Cerebellar nuclear complex (tissue), 1 donor: ENCODE results near the gene ZCCHC14.
A peak's percentile ranks its signal among the peaks of the same experiment; 100 is the strongest.
"Not testable (repeated sequence)": the region's sequence is repeated elsewhere in the genome, so short reads cannot be mapped to it uniquely, and the experiment has no call there.

Experiments
- DNase-seq, 2 experiments: peaks; one replicate each; lab custom pipeline; 2025; lab: John Stamatoyannopoulos, UW

Gene ZCCHC14

DNA sequence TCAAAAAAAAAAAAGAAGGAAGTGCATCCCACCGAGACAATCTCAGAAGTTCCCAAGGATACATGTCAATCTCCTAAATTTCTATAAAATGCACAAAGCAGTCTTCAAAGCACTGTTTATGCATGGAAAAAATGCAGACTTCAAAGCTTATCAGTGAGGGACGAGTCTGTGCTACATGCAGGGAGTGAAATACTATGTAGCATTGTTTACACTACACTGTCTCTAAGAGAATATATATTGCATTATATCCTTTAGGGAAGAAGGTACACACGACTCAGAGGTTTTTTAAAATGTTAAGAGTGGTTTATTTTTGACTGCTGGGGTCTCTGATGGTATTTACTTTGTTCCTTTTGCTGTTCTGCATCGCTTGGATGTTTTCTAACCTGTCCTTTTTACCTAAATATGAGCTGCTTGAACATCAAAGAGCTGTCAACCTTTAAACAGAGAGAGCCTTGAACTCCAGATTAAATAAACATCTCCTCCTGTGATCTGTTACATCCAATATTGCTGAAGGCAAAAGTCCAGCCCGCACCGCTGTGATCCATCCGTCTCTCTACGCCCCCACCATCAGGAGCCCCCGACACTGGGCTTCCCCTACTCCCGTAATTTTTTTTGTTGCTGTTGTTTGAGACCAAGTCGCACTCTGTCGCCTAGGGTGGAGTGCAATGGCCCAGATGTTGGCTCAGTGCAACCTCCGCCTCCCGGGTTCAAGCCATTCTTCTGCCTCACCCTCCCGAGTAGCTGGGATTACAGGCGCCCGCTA lies 110.6 kb downstream of the ZCCHC14 start:
- no peak for DNase-seq

DNA sequence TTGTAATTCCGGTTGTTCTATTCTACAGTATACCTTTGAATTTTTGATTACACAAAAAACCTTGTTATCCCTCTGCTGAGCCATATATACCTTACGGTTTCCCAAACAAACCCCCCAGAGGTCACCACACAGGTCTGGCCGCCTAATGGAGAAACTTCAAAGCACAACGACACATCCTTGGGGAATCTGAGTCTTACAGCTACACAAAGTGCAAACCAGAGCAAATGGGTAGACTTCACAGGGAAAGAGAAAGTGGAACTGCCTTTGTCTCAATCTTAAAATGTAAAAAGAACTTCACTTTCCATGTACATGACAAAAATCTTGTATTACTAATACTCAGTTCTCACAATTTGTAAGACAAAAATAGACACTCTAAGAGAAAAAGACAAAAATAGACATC lies 111.9 kb downstream of the ZCCHC14 start:
- DNase-seq: no peak

DNA sequence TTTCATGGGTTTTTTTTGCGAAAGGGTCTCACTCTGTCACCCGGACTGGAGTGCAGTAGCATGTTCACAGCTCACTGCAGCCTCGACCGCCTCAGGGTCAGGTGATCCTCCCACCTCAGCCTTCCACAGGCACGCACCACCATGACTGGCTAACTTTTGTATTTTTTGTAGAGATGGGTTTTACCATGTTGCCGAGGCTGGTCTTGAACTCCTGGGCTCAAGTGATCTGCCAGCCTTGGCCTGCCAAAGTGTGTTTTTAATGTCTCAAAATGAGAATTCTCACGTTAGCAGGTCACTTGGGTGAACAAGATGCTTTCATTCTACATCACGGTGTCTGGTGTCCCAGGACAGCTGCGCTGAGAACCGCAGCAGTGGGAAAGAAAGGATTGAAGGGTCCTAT lies 112.4 kb downstream of the ZCCHC14 start:
- DNase-seq: no peak

DNA sequence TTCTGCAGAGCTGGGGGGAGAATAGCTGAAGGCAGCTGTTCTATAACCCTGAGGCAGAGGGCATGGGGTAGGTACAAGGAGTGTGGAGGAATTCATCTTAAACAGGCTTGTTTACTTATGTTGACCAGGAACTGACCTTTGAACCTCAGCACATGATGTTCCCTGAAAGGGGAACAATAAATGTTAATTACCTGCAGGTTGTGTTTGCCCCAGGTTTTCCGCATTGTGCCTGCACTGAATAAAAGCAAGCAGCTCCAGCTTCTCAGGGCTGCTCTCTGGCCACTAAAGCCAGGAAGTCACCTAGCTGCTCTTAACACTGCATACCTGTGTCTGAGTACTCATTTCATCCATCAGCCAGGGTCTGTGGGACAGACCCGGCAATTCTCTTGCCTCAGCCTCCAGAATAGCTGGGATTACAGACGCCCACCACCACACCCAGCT lies 113.5 kb downstream of the ZCCHC14 start:
- not testable (repeated sequence) for DNase-seq

DNA sequence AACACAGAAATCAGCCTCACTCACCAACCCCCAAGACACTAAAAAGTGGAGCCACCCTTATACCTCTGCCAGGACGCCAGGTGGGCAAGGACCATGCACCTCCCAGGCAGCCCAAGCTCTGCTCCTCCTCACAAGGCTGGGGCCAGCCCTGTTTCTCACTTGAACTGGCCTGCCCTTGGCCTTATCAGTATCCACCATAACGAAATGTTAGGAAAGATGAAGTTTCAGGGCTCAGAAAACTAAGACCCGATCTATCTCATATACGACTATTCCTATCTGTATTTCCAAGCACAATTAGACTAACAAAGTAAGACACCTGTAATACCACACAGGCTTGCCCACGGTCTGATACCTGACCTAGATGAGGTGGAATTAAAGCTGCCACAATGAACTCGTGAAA lies 116.2 kb downstream of the ZCCHC14 start:
- no peak for DNase-seq

DNA sequence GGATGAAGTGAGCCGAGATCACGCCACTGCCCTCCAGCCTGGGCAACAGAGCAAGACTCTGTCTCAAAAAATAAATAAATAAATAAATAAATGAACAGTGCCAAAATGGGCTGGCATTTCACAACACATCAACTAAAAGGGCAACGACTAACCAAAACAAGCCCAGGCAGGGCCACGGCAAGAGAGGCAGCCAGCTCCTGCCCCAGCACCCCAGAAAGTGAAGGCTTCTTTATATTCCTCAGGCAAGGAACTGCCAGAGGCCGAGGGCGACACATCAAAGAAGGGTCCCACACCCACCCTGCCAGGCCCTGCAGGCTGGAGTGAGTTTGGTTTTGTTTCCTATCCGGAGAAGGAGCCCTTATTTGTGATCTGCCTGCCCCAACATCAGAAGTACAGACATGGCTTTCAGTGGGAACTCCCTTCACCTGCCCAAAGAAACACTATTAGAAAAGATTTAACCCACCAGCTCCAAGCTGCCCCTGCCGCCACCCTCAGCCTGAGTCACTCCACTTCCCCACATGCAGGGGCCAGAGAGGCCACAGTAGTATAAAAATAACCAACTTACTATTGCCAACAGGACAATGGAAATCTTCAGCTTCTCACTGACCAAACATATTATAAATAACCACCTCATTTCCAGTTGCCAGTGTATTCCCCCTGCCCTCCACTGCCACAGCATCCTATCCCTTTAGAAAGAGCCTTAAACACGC lies 117.2 kb downstream of the ZCCHC14 start:
- no peak for DNase-seq

DNA sequence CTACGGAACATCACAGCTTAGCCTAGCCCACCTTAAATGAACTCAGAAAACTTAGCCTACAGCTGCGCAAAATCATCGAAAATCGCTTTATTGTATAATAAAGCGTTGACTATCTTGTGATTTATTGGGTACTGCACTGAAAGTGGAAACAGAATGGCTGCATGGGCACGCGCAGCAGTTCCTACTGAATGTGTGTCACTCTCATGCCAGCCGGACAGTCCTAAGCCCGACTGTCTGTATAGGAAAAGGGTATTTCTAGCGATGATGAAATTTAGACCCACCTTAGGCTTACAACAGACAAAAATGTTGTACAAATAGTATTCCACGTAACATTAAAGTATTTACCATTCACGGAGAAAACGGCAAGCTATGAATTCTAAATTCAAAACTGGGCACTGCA lies 118.5 kb downstream of the ZCCHC14 start:
- DNase-seq: no peak

DNA sequence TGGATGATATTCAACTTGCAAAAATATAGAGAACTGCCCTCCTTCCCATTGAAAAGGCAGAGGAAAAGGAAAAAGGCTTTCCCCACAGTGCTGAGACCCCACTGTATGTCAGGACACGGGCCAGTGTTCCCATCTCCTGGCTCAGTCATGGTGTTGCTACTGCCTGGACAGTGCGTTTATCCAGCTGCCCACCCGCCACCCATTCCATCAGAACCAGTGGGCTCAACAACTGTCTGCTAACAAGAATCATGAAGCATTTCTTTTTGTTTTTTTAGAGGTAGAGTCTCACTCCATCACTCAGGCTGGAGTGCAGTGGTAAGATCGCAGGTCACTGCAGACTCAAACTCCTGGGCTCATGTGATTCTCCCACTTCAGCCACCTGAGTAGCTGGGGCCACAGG lies 120.5 kb downstream of the ZCCHC14 start:
- DNase-seq: no peak

DNA sequence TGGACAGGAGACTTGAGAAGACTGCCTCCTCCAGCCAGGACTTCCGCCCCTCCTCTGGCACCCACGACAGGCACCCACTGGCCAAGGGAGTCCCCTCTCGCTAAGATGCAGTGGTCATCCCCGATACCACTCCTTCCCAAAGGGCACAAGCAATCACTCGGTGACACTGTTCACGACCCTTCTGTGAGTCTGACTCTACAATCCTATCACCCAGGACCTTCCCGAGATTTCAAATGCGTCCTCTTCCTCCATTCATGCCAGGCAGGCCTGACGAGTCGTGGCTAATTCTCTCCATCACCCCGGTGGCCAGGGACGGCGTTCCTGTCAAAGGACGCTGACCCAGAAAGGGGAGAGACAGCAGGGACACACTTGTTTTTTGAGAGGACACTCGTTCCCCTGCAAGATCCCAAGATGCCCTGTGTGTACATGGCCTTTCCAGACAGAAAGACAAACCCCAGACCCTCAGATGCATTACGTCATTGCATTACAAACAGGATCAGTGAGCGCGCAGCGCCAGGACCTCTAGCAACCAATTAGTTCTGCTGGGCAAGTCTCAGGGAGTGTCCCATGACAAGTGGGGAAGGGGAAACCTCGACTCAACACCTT lies 121.5 kb downstream of the ZCCHC14 start:
- DNase-seq: no peak

DNA sequence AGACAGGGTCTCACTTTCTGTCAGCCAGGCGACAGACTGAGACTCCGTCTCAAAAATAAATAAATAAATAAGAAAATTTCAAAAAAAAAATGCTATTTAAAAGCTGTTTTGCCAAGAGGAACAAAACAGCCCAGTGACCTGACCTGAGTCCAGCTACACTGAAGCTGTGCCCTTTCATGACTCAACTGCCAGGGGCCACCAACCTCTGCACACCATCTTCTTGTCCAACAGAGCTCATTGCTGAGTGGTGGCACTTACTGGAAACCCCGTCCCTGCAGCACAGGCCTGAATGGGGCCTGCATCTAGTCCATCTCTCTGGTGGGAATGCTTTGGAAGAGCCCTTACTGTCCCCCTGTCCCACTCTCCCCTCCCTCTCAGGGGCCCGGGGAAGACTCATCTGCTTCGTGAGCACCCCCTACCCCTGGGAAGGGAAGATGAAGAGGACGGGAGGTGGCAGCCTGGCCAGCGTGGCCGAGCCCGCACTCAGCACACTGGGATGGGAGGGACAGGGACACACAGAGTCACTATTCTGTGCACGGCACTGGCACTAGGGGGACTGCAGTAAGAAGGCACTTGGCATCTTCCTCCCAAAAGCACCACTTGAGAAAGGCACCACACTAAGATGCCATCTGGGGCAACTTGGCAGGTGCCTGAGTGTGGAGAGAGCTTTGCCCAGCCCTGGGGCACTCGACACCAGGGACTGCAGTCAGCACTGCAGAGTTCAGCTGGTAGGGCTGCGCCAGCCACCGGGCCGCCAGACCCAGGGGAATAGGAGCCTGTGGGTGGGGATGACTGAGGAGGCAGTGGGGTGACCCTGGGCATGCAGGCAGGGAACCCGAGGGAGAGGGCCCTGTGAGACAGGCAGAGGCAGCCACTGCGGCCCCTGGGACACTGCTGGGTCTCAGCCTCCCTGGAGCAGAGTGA lies 122.8 kb downstream of the ZCCHC14 start:
- peak; percentile 67 to 83 for DNase-seq

DNA sequence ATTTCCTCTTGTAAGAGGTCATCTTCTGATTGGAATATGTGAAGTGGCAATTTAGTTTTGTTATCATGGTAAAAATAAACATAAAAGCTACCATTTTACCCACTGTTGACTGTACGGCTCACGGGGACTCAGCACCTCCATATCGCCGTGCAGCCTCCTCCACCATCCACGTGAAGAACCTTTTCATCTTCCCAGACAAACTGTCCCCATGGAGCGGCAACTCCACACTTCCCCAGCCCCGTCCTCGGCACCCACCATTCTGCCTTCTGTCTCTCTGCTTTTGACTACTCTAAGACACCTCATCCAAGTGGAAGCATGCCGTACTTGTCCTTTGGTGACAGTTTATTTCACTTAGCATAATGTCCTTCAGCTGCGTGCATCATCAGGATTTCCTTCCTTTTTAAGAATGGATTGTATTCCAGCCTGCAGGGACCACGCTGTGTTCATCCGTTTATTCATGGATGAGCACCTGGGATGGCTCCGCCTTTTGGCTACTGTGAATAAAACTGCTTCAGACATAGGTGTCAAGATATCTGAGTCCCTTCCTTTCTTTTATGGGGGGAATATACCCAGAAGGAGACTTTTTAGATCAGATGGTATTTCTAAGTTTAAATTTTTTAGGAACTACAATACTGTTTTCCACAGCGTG lies 123.6 kb downstream of the ZCCHC14 start:
- peak in 1 of 2 experiments; percentile 77 for DNase-seq

DNA sequence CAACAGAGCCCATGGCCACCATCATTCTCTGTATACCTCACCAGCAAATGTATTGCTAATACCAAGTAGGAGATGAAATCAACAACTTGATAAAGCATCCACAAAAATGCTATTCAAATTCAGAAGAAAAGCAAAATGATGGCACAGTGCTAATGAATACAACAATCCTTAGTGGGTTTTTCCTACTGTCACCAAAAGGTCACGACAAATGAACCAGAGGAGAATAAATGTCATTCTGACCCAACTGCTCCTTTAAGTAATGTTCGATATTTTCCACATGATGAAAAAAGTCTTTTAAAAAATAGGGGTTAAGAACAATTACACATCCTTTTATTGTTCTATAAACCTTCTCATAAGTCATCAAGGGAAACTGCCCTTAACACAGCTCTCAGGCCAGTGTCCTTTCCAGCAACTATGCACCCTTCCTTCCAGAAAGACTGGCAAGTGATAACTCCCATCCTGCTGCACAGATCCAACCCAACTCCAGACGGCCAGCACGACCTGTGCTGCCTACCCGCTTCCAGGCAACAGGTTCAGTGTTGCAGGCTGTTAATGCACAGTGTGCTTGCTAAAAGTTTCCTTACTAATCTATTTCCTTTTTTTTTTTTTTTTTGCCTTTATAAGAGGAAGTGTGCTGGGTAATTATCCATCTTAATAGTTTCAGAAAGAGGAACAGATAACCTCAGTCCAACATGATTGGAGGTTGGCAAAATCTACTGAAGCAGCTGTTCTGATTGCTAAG lies 124.6 kb downstream of the ZCCHC14 start:
- DNase-seq: no peak

DNA sequence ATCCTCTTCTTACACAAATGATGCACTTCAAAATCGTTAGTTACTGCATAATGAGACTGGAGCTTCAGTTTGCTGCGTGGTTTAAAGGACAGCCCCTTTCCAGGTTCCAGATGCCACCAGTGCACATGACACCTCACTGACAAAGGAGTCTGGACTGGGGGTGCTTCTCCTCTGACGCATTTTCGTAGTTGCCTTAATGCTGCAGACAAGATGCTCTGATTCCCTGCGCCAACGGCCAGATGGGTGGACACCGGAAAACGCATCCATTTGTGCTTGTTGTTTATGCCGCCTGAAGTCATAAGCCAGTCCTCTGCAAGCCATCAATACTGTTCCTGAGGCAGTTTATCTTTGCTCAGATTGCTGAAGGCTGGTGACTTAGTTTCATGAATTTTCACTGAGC lies 125.3 kb downstream of the ZCCHC14 start:
- peak in 1 of 2 experiments; percentile 34 for DNase-seq

DNA sequence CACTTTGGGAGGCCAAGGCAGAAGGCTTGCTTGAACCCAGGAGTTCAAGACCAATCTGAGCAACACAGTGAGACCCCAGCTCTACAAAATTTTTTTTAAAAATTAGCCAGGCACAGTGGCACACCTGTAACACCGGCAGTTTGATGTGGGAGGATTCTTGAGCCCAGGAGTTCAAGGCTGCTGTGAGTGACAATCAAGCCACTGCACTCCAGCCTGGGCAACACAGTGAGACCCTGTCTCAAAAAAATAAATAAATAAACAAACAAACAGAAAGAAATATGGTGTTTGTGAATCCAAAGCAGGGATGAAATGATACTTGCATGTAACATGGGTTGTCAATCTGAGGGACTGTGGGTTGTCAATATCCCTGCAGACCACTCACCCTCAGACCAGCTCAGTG lies 125.9 kb downstream of the ZCCHC14 start:
- DNase-seq: no peak

DNA sequence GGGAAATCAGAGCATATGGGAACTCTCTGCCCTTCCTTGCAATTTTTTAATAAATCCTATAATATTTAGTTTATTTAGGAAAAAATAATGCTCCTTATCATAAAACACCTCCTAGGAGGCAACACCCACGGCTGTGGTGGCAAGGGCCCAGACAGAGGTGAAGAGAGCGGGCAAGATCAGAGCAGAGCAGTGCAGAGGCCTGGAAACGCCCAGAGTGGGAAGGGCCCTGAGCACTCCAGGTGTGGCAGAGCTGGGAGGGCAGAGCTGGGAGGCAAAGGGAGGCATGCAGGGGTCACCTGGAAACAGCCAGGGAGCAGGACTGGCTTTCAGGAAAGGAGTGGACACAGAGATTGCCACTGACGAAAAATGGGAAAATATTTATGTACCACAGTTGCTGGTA lies 126.5 kb downstream of the ZCCHC14 start:
- DNase-seq: no peak

DNA sequence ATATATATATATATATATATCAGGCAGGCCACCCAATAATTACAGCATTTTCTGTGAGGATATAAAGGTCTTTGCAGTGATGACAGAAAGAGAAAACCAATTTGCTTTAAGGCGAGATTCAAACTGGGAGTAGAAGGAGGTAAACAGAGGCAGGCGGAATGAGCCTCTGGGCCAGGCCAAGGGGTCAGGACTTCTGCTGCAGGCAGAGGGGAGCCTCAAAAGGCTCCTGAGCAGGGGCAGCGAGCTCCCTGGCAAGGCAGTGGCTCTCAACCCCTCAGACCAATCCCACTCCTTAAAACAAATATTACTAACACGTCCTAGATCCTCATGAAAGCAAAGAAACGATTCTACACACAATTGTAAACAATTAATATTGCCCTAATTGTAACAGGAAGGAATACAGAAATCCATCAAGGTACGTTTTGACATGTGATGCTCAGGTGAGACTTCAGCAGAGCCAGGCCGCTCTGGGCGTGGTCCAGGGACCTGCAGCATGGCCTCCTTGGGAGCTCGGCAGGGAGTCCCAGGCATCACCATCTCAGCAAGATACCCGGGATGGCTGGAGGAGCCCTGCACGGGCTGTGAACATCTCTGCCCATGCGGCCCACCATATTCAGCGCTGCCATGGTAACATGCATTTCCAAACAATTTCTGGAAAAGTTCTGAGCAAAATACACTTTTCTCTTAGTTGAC lies 127.7 kb downstream of the ZCCHC14 start:
- DNase-seq: no peak

DNA sequence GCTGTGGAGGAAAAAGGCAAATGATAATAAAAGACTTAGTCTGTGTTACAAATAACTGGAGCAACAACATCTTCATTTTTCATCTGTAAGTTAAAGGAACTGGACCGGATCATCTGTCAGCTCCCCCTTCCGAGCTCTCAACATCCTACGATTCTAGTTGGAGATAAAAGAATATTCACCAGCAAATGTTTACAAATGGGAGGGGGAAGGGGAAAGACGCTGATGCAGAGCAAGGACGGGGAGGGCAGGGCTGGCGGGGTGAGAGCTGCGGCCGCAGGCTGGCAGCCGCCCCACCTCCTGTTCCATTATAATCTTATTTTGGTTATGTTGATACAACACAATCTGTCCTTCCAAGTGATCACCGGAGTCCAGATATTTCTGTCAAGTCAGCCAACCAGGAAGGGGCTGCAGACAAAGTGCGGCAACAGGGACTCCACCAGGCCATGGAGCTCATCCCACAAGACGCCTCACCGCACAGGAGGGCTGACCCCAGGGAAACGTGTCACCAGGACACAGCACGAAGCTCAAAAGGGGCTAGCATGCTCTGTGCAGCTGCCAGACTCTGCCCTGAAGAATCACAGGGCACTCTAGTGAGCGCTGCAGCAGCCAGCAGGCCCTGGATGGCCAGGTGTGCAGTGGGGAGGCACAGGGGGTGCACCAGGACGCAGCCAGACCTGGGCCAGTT lies 128.9 kb downstream of the ZCCHC14 start:
- DNase-seq: peak; percentile 71 to 97

DNA sequence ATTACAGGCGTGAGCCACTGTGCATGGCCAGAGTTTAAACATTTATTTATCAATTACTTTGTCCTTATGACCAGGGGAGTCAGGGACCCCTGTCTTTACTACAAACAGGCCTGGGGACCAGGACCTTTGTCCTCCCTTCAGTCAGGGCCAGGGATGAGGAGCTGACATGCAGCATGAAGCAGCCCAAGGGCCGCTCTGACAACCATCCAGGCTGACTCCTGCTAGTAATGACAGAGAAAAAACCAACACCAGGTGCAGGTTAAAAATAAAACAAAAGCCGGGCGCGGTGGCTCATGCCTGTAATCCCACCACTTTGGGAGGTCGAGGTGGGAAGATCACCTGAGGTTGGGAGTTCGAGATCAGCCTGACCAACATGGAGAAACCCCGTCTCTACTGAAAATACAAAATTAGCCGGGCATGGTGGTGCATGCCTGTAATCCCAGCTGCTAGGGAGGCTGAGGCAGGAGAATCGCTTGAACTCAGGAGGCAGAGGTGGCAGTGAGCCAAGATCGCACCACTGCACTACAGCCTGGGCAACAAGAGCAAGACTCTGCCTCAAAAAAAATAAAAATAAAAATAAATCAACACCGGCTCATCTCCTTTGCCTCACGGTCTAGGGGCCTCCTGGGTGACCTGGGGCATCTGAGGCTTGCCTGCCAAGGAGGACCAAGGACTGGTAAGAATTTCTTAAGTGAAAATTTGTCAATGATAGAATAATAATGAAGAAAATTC lies 129.8 kb downstream of the ZCCHC14 start:
- DNase-seq: not testable (repeated sequence)
